ENCODE results near the gene NCOA7. TPM values are rescaled to one million over a fixed set of nuclear protein-coding genes. Genes with fewer than 3 reads are reported as not detected.

NCOA7 gene
- total RNA-seq, 1 experiment from 2014 or later, result 13.8 TPM

DNA sequence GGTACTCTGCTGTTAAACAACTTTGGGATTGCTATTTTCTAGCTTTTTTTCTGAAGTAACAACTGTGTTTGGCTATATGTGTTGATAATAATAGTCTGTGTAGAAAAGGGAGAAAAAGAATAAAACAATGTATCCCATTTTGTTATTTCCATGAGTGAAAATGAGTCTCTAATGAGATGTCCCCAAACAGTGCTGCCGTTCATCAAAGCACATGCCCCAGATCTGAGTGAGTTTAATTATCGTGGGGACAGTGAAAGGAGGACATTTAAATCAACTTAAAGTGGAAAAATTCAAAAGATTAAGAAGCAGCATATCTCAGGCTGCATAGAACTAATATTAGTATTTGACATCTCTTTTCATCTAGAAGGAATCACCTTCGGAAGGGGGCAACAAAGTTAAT is 59.6 kb downstream of the NCOA7 start:
- RAD21 ChIA-PET (ENCODE audit: low non-redundant PET in 1 of 2, low total read pairs in 2 of 2, uncharacterized antibody in 2 of 2, unreplicated experiment in 2 of 2), result no interaction called here
- H3K27ac ChIP-seq (ENCODE audit: low read depth, low read length), result no peak overlapping the region
- H3K4me3 ChIP-seq (replicated peaks in 1 of 2; ENCODE audit: low read depth in 1 of 2, low read length in 2 of 2), result no peak overlapping the region
- POLR2A ChIA-PET, result no interaction called here
- no peaks in the 10 kb centered on the region for H3K9me3 ChIP-seq (ENCODE audit: control insufficient read depth in 1 of 2, insufficient read depth in 1 of 2, low read depth in 1 of 2, low read length in 2 of 2)
- TF ChIP-seq, protein P1, sequence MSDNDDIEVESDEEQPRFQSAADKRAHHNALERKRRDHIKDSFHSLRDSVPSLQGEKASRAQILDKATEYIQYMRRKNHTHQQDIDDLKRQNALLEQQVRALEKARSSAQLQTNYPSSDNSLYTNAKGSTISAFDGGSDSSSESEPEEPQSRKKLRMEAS (IDR thresholded peaks at IDR 0.05), result no peak
- TF ChIP-seq CEBPB (IDR thresholded peaks at IDR 0.05; ENCODE audit: low read depth) (no peak), TCF7L2 (IDR thresholded peaks at IDR 0.05; ENCODE audit: borderline replicate concordance, extremely low read depth, insufficient read depth, insufficient read length) (no peak), ZFX (IDR thresholded peaks at IDR 0.05) (no peak), JUND (IDR thresholded peaks at IDR 0.05) (no peak), CBX3 (IDR thresholded peaks at IDR 0.05; ENCODE audit: low read depth) (no peak), EGR1 (IDR thresholded peaks at IDR 0.05; ENCODE audit: low read depth) (no peak)
- TF ChIP-seq, protein P2, sequence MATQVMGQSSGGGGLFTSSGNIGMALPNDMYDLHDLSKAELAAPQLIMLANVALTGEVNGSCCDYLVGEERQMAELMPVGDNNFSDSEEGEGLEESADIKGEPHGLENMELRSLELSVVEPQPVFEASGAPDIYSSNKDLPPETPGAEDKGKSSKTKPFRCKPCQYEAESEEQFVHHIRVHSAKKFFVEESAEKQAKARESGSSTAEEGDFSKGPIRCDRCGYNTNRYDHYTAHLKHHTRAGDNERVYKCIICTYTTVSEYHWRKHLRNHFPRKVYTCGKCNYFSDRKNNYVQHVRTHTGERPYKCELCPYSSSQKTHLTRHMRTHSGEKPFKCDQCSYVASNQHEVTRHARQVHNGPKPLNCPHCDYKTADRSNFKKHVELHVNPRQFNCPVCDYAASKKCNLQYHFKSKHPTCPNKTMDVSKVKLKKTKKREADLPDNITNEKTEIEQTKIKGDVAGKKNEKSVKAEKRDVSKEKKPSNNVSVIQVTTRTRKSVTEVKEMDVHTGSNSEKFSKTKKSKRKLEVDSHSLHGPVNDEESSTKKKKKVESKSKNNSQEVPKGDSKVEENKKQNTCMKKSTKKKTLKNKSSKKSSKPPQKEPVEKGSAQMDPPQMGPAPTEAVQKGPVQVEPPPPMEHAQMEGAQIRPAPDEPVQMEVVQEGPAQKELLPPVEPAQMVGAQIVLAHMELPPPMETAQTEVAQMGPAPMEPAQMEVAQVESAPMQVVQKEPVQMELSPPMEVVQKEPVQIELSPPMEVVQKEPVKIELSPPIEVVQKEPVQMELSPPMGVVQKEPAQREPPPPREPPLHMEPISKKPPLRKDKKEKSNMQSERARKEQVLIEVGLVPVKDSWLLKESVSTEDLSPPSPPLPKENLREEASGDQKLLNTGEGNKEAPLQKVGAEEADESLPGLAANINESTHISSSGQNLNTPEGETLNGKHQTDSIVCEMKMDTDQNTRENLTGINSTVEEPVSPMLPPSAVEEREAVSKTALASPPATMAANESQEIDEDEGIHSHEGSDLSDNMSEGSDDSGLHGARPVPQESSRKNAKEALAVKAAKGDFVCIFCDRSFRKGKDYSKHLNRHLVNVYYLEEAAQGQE (IDR thresholded peaks at IDR 0.05; ENCODE audit: low read depth), result no peak
- TF ChIP-seq, protein P3, sequence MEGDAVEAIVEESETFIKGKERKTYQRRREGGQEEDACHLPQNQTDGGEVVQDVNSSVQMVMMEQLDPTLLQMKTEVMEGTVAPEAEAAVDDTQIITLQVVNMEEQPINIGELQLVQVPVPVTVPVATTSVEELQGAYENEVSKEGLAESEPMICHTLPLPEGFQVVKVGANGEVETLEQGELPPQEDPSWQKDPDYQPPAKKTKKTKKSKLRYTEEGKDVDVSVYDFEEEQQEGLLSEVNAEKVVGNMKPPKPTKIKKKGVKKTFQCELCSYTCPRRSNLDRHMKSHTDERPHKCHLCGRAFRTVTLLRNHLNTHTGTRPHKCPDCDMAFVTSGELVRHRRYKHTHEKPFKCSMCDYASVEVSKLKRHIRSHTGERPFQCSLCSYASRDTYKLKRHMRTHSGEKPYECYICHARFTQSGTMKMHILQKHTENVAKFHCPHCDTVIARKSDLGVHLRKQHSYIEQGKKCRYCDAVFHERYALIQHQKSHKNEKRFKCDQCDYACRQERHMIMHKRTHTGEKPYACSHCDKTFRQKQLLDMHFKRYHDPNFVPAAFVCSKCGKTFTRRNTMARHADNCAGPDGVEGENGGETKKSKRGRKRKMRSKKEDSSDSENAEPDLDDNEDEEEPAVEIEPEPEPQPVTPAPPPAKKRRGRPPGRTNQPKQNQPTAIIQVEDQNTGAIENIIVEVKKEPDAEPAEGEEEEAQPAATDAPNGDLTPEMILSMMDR (IDR thresholded peaks at IDR 0.05 in 2 of 3, conservative IDR thresholded peaks at IDR 0.05 in 1 of 3; ENCODE audit: borderline replicate concordance in 1 of 3, insufficient read depth in 1 of 3, low read depth in 2 of 3, low read length in 2 of 3), result no peak
- TF ChIP-seq, protein P4, sequence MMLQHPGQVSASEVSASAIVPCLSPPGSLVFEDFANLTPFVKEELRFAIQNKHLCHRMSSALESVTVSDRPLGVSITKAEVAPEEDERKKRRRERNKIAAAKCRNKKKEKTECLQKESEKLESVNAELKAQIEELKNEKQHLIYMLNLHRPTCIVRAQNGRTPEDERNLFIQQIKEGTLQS (IDR thresholded peaks at IDR 0.05), result no peak
- no peaks in the 10 kb centered on the region for H3K9me2 ChIP-seq (ENCODE audit: insufficient read depth)
- BruUV-seq (replicated peaks), result no TSS peak
- H4K20me1 ChIP-seq (ENCODE audit: insufficient read depth), result no peaks in the 10 kb centered on the region
- no peak overlapping the region for H2AFZ ChIP-seq (ENCODE audit: low read depth, low read length, poor library complexity, severe bottlenecking)
- no peaks in the 10 kb centered on the region for H3K4me1 ChIP-seq (ENCODE audit: control insufficient read depth in 1 of 2, insufficient read depth in 2 of 2, low read length in 2 of 2)
- H3K36me3 ChIP-seq (ENCODE audit: control insufficient read depth in 1 of 2, insufficient read depth in 2 of 2, low read length in 2 of 2), result no peaks in the 10 kb centered on the region
- no peak overlapping the region for H3K4me2 ChIP-seq (ENCODE audit: low read length)
- CTCF ChIA-PET, result no interaction called here
- DNase-seq (ENCODE audit: low read depth, low spot score) (no peak), ATAC-seq (no peak)
- intact Hi-C loops (cut with micrococcal nuclease), result no loop called here
- H3K27me3 ChIP-seq (ENCODE audit: insufficient read depth, low read length), result no peaks in the 10 kb centered on the region
- H3K9ac ChIP-seq (ENCODE audit: low read length), result no peak overlapping the region
- H3K79me2 ChIP-seq (ENCODE audit: insufficient read depth, low read length), result no peaks in the 10 kb centered on the region
